H9 (cell line): Measurements from ENCODE around the gene PRSS56. TPM values are rescaled to one million over a fixed set of nuclear protein-coding genes. Genes with fewer than 3 reads are reported as not detected.

Experiments used
- DNase-seq: peaks from one replicate; pipeline ENCODE4 v3.0.0-alpha.2; 2017
- H2AFZ ChIP-seq: one replicate; pipeline ENCODE4 v1.6.1; 2013; ENCODE audit warnings: mild to moderate bottlenecking, low read length, control low read depth, moderate library complexity
- H2AK5ac ChIP-seq: 2 replicates; pipeline ENCODE4 v1.6.1; 2013; ENCODE audit warnings: low read length, control low read depth, mixed read lengths; ENCODE audit not compliant: insufficient read length
- H2BK120ac ChIP-seq: one replicate; pipeline ENCODE4 v1.6.1; 2013; ENCODE audit warnings: low read depth, mild to moderate bottlenecking, low read length, control low read depth, inconsistent platforms; ENCODE audit not compliant: poor library complexity, severe bottlenecking
- H2BK12ac ChIP-seq: 2 replicates; pipeline ENCODE4 v1.6.1; 2013; ENCODE audit warnings: low read length, control low read depth, mixed read lengths, low read depth; ENCODE audit not compliant: insufficient read length
- H2BK15ac ChIP-seq: 2 replicates; pipeline ENCODE4 v1.6.1; 2013; ENCODE audit warnings: low read depth, low read length, control low read depth
- H2BK20ac ChIP-seq: one replicate; pipeline ENCODE4 v1.6.1; 2013; ENCODE audit warnings: low read depth, mild to moderate bottlenecking, low read length, control low read depth, inconsistent platforms; ENCODE audit not compliant: poor library complexity, severe bottlenecking
- H2BK5ac ChIP-seq: 2 replicates; pipeline ENCODE4 v1.6.1; 2013; ENCODE audit warnings: low read length, control low read depth, mixed read lengths; ENCODE audit not compliant: insufficient read length
- H3K14ac ChIP-seq: 2 replicates; pipeline ENCODE4 v1.6.1; 2013; ENCODE audit warnings: low read length, control low read depth; ENCODE audit not compliant: insufficient read depth
- H3K18ac ChIP-seq: 2 replicates; pipeline ENCODE4 v1.6.1; 2013; ENCODE audit warnings: low read depth, mild to moderate bottlenecking, mixed read lengths, low read length, control low read depth; ENCODE audit not compliant: insufficient read length
- H3K23ac ChIP-seq: 2 replicates; pipeline ENCODE4 v1.6.1; 2013; ENCODE audit warnings: low read length, control low read depth, mixed read lengths, low read depth; ENCODE audit not compliant: insufficient read length
- H3K23me2 ChIP-seq: 2 replicates; pipeline ENCODE4 v1.6.1; 2013; ENCODE audit warnings: low read depth, mild to moderate bottlenecking, mixed read lengths, low read length, control low read depth; ENCODE audit not compliant: insufficient read length, poor library complexity, severe bottlenecking
- H3K27ac ChIP-seq: 2 replicates; pipeline ENCODE4 v1.5.1; 2013; ENCODE audit warnings: low read length, control low read depth, mixed read lengths, low read depth; ENCODE audit not compliant: insufficient read length
- H3K27me3 ChIP-seq: 2 replicates; pipeline ENCODE4 v1.6.1; 2013; ENCODE audit warnings: low read length, control low read depth, inconsistent platforms; ENCODE audit not compliant: insufficient read depth
- H3K4ac ChIP-seq: 2 replicates; pipeline ENCODE4 v1.6.1; 2013; ENCODE audit warnings: low read depth, mild to moderate bottlenecking, control low read depth, inconsistent platforms, low read length, moderate library complexity
- H3K4me1 ChIP-seq: 2 replicates; pipeline ENCODE4 v1.6.1; 2013; ENCODE audit warnings: low read length, control low read depth, inconsistent platforms; ENCODE audit not compliant: insufficient read depth
- H3K4me2 ChIP-seq: 2 replicates; pipeline ENCODE4 v1.6.1; 2013; ENCODE audit warnings: low read length, control low read depth, mixed read lengths; ENCODE audit not compliant: insufficient read length, insufficient read depth
- H3K56ac ChIP-seq: 2 replicates; pipeline ENCODE4 v1.6.1; 2013; ENCODE audit warnings: low read depth, mild to moderate bottlenecking, mixed read lengths, low read length, control low read depth; ENCODE audit not compliant: insufficient read length
- H3K79me1 ChIP-seq: 2 replicates; pipeline ENCODE4 v1.6.1; 2013; ENCODE audit warnings: low read depth, mild to moderate bottlenecking, moderate library complexity, low read length, control low read depth, inconsistent platforms; ENCODE audit not compliant: insufficient read depth, poor library complexity, severe bottlenecking
- H3K79me2 ChIP-seq: 2 replicates; pipeline ENCODE4 v1.6.1; 2013; ENCODE audit warnings: low read length, control low read depth, inconsistent platforms; ENCODE audit not compliant: insufficient read depth
- H3K9ac ChIP-seq: 2 replicates; pipeline ENCODE4 v1.6.1; 2013; ENCODE audit warnings: low read length, control low read depth, mixed read lengths; ENCODE audit not compliant: insufficient read length; ENCODE audit errors: extremely low read depth
- H3K9me3 ChIP-seq: one replicate; pipeline ENCODE4 v1.6.1; 2013; ENCODE audit warnings: low read depth, low read length, inconsistent platforms; ENCODE audit not compliant: control insufficient read depth
- H3T11ph ChIP-seq: one replicate; pipeline ENCODE4 v1.6.1; 2013; ENCODE audit warnings: mild to moderate bottlenecking, low read length, control low read depth, inconsistent platforms
- H4K20me1 ChIP-seq: one replicate; pipeline ENCODE4 v1.6.1; 2013; ENCODE audit not compliant: control insufficient read depth, insufficient read length, insufficient read depth
- H4K5ac ChIP-seq: 2 replicates; pipeline ENCODE4 v1.6.1; 2013; ENCODE audit warnings: low read depth, mild to moderate bottlenecking, mixed read lengths, low read length, control low read depth; ENCODE audit not compliant: insufficient read length
- H4K8ac ChIP-seq: replicated peaks from 2 replicates; pipeline ENCODE4 v1.6.1; 2013; ENCODE audit warnings: low read length, control low read depth, mixed read lengths, low read depth; ENCODE audit not compliant: insufficient read length
- H4K91ac ChIP-seq: 2 replicates; pipeline ENCODE4 v1.6.1; 2013; ENCODE audit warnings: low read depth, mild to moderate bottlenecking, moderate library complexity, mixed read lengths, low read length, control low read depth; ENCODE audit not compliant: insufficient read length
- H3K27ac Mint-ChIP-seq, 3 experiments: 2 replicates in 2 of 3; 3 replicates in 1 of 3; pipeline ENCODE4 v1.8.0; 2020 to 2021; ENCODE audit warnings: mixed read lengths in 3 of 3, mild to moderate bottlenecking in 1 of 3, moderate library complexity in 1 of 3
- H3K27me3 Mint-ChIP-seq: 2 replicates; pipeline ENCODE4 v1.8.0; 2021; ENCODE audit warnings: low read depth, mild to moderate bottlenecking, moderate library complexity, mixed read lengths
- H3K36me3 Mint-ChIP-seq, 3 experiments: 2 replicates in 2 of 3; 3 replicates in 1 of 3; pipeline ENCODE4 v1.8.0; 2020 to 2021; ENCODE audit warnings: low read depth in 3 of 3, mixed read lengths in 3 of 3; ENCODE audit not compliant: insufficient read depth in 1 of 3
- H3K4me1 Mint-ChIP-seq, 2 experiments: 2 replicates each; pipeline ENCODE4 v1.8.0; 2020; ENCODE audit warnings: mixed read lengths in 2 of 2
- H3K4me3 Mint-ChIP-seq, 2 experiments: 2 replicates in 1 of 2; 3 replicates in 1 of 2; pipeline ENCODE4 v1.8.0; 2020 to 2021; ENCODE audit warnings: mild to moderate bottlenecking in 2 of 2, mixed read lengths in 2 of 2, moderate library complexity in 1 of 2
- H3K9me3 Mint-ChIP-seq, 2 experiments: 2 replicates in 1 of 2; 3 replicates in 1 of 2; pipeline ENCODE4 v1.8.0; 2020; ENCODE audit warnings: mild to moderate bottlenecking in 2 of 2, mixed read lengths in 2 of 2, moderate library complexity in 1 of 2
- WGBS: extraction: QIAGEN DNeasy Blood & Tissue Kit; methylation state at CpG from one replicate; pipeline ENCODE4 v1.1.7; 2013; ENCODE audit warnings: missing lambda C conversion rate, low lambda C conversion rate, mixed read lengths; ENCODE audit not compliant: insufficient read length; ENCODE audit errors: extremely low coverage; 5-methylcytosine and 5-hydroxymethylcytosine counted together
- total RNA-seq: library from RNA; stranded (reverse); gene quantifications from 2 replicates; pipeline ENCODE4 v1.2.1, GENCODE V29; 2021
- TF ChIP-seq, protein P1 (sequence below): fragments of 200-600 bp; sonication (generic); conservative IDR thresholded peaks from 3 replicates; pipeline ENCODE4 v1.8.0; 2021; ENCODE audit warnings: antibody characterized with exemption, mild to moderate bottlenecking

The PRSS56 gene
- total RNA-seq, 1 experiment from 2014 or later, result not detected

DNA sequence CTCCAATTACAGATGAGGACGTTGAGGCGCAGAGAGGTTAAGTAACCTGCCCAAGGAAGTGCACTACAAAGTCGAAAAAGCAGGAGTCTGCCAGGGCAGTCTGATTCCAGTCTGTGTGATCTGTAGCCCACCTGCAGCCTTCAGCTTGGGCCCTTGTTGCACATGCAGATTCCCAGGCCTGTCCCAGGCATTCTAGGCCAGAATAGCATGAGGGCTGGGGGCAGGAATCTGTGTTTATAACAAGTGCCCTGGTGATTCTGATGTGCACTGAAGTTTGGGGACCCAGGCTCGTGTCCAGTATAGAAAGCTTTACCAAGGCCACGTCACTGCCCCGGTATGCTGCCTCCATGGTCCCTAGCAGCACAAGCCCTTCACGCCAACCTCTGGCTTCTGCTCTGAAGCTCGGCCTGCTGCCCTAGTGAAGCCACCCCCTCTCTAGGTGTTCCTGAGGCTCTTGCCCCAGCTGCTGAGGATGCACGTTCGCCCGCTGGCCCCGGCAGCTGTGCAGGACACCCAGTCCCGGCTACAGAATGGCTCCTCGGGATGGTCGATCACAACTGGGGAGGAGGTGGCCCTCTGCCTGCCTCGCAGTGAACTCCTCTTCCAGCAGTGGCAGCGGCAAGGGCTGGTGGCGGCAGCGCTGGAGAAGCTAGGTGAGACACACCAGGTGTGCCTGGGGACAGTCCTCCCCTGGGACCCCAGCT, 23.9 kb downstream of the PRSS56 start:
- no CpG with 5 or more reads among the region's 19 CpGs for WGBS
- no peak overlapping the region for H3K4me2 ChIP-seq
- H3K9me3 Mint-ChIP-seq, result peaks cover 7 to 8% of the 10 kb centered on the region in 2 experiments
- no peak overlapping the region for H2AK5ac ChIP-seq
- no peaks in the 10 kb centered on the region for H3K4me1 ChIP-seq
- no peak overlapping the region for H2AFZ ChIP-seq
- H3K4ac ChIP-seq, result no peak overlapping the region
- H3K23me2 ChIP-seq, result no peaks in the 10 kb centered on the region
- H3K9ac ChIP-seq, result no peak overlapping the region
- H3K18ac ChIP-seq, result no peak overlapping the region
- no peaks in the 10 kb centered on the region for H3K9me3 ChIP-seq
- H3K27ac ChIP-seq, result no peak overlapping the region
- no peak overlapping the region for H2BK20ac ChIP-seq
- H4K8ac ChIP-seq, result no peak overlapping the region
- H3K56ac ChIP-seq, result no peak overlapping the region
- H3K36me3 Mint-ChIP-seq, result peaks cover 26 to 30% (median 27%) of the 10 kb centered on the region in 3 experiments
- H3K79me1 ChIP-seq, result no peaks in the 10 kb centered on the region
- no peak overlapping the region for H2BK15ac ChIP-seq
- H3K79me2 ChIP-seq, result no peaks in the 10 kb centered on the region
- no peak overlapping the region for H4K91ac ChIP-seq
- no peak for DNase-seq
- no peak overlapping the region for H3T11ph ChIP-seq
- H3K14ac ChIP-seq, result no peak overlapping the region
- H2BK12ac ChIP-seq, result no peak overlapping the region
- H3K23ac ChIP-seq, result no peak overlapping the region
- no peak overlapping the region for H3K27ac Mint-ChIP-seq
- H2BK120ac ChIP-seq, result no peak overlapping the region
- no peaks in the 10 kb centered on the region for H4K20me1 ChIP-seq
- H3K27me3 Mint-ChIP-seq, result peaks cover 5% of the 10 kb centered on the region; the same call in 1 of the 2 replicates
- peaks cover 7 to 11% of the 10 kb centered on the region in 2 experiments; a peak in 3 of 4 replicates for H3K4me1 Mint-ChIP-seq
- no peaks in the 10 kb centered on the region; the same call in 1 of the 2 replicates for H3K27me3 ChIP-seq
- TF ChIP-seq, protein P1, sequence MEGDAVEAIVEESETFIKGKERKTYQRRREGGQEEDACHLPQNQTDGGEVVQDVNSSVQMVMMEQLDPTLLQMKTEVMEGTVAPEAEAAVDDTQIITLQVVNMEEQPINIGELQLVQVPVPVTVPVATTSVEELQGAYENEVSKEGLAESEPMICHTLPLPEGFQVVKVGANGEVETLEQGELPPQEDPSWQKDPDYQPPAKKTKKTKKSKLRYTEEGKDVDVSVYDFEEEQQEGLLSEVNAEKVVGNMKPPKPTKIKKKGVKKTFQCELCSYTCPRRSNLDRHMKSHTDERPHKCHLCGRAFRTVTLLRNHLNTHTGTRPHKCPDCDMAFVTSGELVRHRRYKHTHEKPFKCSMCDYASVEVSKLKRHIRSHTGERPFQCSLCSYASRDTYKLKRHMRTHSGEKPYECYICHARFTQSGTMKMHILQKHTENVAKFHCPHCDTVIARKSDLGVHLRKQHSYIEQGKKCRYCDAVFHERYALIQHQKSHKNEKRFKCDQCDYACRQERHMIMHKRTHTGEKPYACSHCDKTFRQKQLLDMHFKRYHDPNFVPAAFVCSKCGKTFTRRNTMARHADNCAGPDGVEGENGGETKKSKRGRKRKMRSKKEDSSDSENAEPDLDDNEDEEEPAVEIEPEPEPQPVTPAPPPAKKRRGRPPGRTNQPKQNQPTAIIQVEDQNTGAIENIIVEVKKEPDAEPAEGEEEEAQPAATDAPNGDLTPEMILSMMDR, result no peak
- no peak overlapping the region for H4K5ac ChIP-seq
- no peak overlapping the region; a peak in 1 of 5 replicates for H3K4me3 Mint-ChIP-seq
- no peak overlapping the region for H2BK5ac ChIP-seq
